T-cell (primary cell): Measurements from ENCODE around the gene CCNL2. TPM values are rescaled to one million over a fixed set of nuclear protein-coding genes. Genes with fewer than 3 reads are reported as not detected.

Experiments
- ATAC-seq, 4 experiments: fragments of 200-7000 bp in 3 of 4; fragments of 150-1000 bp in 1 of 4; cut with Tn5 transposase; replicated peaks in 1 of 4; 1 replicate in 3 of 4; 2 replicates in 1 of 4; pipeline ENCODE4 v1.10.0; 2021; ENCODE audit warnings: moderate library complexity in 3 of 4, mild to moderate bottlenecking in 2 of 4, moderate number of reproducible peaks in 1 of 4
- CTCF ChIA-PET, 2 donors: fragments of 300-600 bp; sonication (Branson Sonifier 250); formaldehyde crosslinking; loops; one replicate each; lab custom pipeline; 2022; ENCODE audit warnings: antibody characterized with exemption in 2 of 2; lab: Charles Lee
- POLR2A ChIA-PET, 2 donors: fragments of 300-600 bp; sonication (Branson Sonifier 250); formaldehyde crosslinking; loops; one replicate each; lab custom pipeline; 2022; ENCODE audit warnings: antibody characterized with exemption in 2 of 2; lab: Charles Lee
- DNase-seq, 35 experiments: peaks; one replicate each; pipeline versions ENCODE4 v3.0.0 to v3.0.0-alpha.2; 2013 to 2023
- H3K27ac ChIP-seq: one replicate; pipeline ENCODE4 v1.5.1; 2013; ENCODE audit warnings: low read length
- H3K27me3 ChIP-seq, 2 experiments: replicated peaks in 1 of 2; 1 replicate in 1 of 2; 2 replicates in 1 of 2; pipeline versions ENCODE4 v1.6.1 to v1.7.0; 2013; ENCODE audit warnings: low read length in 1 of 2, mixed read lengths in 1 of 2; ENCODE audit not compliant: control insufficient read depth in 2 of 2, insufficient read depth in 2 of 2; ENCODE audit errors: extremely low read depth in 1 of 2
- H3K36me3 ChIP-seq, 2 donors: 1 replicate in 1 of 2; 2 replicates in 1 of 2; pipeline versions ENCODE4 v1.6.1 to v1.7.0; 2013; ENCODE audit warnings: low read length in 1 of 2; ENCODE audit not compliant: control insufficient read depth in 2 of 2, insufficient read depth in 1 of 2; ENCODE audit errors: extremely low read depth in 1 of 2
- H3K4me1 ChIP-seq, 2 experiments: 1 replicate in 1 of 2; 2 replicates in 1 of 2; pipeline versions ENCODE4 v1.6.1 to v1.7.0; 2013; ENCODE audit warnings: low read length in 2 of 2, mixed read lengths in 1 of 2; ENCODE audit not compliant: insufficient read depth in 2 of 2, control insufficient read depth in 1 of 2; ENCODE audit errors: extremely low read depth in 1 of 2
- H3K4me3 ChIP-seq, 2 donors: 1 replicate in 1 of 2; 2 replicates in 1 of 2; pipeline versions ENCODE4 v1.5.1 to v1.7.0; 2013; ENCODE audit warnings: mild to moderate bottlenecking in 2 of 2, low read length in 1 of 2, moderate library complexity in 1 of 2; ENCODE audit not compliant: control insufficient read depth in 1 of 2; ENCODE audit errors: extremely low read depth in 1 of 2
- H3K9me3 ChIP-seq: 2 replicates; pipeline ENCODE4 v1.7.0; 2013
- H3K27ac Mint-ChIP-seq, 2 donors: one replicate each; pipeline ENCODE4 v1.8.0; 2020 to 2021; ENCODE audit warnings: mild to moderate bottlenecking in 2 of 2, mixed read lengths in 2 of 2
- H3K27me3 Mint-ChIP-seq, 2 donors: one replicate each; pipeline ENCODE4 v1.8.0; 2021 to 2022; ENCODE audit warnings: mixed read lengths in 2 of 2
- H3K36me3 Mint-ChIP-seq: one replicate; pipeline ENCODE4 v1.8.0; 2021; ENCODE audit warnings: mixed read lengths
- H3K4me1 Mint-ChIP-seq, 3 donors: one replicate each; pipeline ENCODE4 v1.8.0; 2020 to 2022; ENCODE audit warnings: mixed read lengths in 3 of 3, mild to moderate bottlenecking in 1 of 3
- H3K4me3 Mint-ChIP-seq, 3 donors: one replicate each; pipeline ENCODE4 v1.8.0; 2020 to 2022; ENCODE audit warnings: mild to moderate bottlenecking in 3 of 3, mixed read lengths in 3 of 3, moderate library complexity in 3 of 3
- H3K9me3 Mint-ChIP-seq, 3 donors: one replicate each; pipeline ENCODE4 v1.8.0; 2020 to 2022; ENCODE audit warnings: mixed read lengths in 3 of 3
- WGBS: methylation state at CpG from one replicate; pipeline ENCODE4 v1.1.5; 2013; ENCODE audit warnings: missing lambda C conversion rate; ENCODE audit not compliant: insufficient coverage; 5-methylcytosine and 5-hydroxymethylcytosine counted together
- total RNA-seq, 35 experiments: library from RNA in 6 of 35; stranded (reverse) in 6 of 35; fragments of 120-200 nt in 1 of 35; gene quantifications; one replicate each; pipeline versions ENCODE4 v1.2.1 to v1.2.4 and lab custom pipeline; 2013 to 2026

The CCNL2 gene
- total RNA-seq, 5 donors from 2014 or later (not counting 1 experiment from before 2014, with no cell fraction given), result 250 to 418 (median 376) TPM

GRCh38 chr1:1421147-1421906 is 22.2 kb upstream of the CCNL2 start, which contains the start of gene ANKRD65:
ANKRD65 (minus strand) TSS chr1:1421276; CDS start chr1:1421005, 271 bp downstream.
- H3K4me3 ChIP-seq, result no peak within 1 kb of the TSS
- ChIA-PET CTCF (no interaction called here), POLR2A (no interaction called here)
- Mint-ChIP-seq H3K27ac (no peak within 1 kb of the TSS), H3K27me3 (peaks cover 7 to 33% of the 10 kb centered on the region in 2 donors), H3K4me3 (peak within 1 kb of the TSS in 1 of 3 donors; percentile 42), H3K4me1 (peaks cover 0 to 2% (median 0%) of the 10 kb centered on the region in 3 donors), H3K9me3 (no peaks in the 10 kb centered on the region), H3K36me3 (no peaks in the 10 kb centered on the region)
- peaks cover 0 to 60% of the 10 kb centered on the region in 2 experiments for H3K27me3 ChIP-seq
- 86% methylated on average over 5 of the region's 18 CpGs for WGBS
- H3K27ac ChIP-seq, result no peak within 1 kb of the TSS
- H3K36me3 ChIP-seq, result no peaks in the 10 kb centered on the region
- DNase-seq, result no peak
- no peak for ATAC-seq
- H3K4me1 ChIP-seq, result peaks cover 0 to 6% of the 10 kb centered on the region in 2 experiments
- H3K9me3 ChIP-seq, result no peaks in the 10 kb centered on the region

GRCh38 chr1:1420654-1421141 is 21.6 kb upstream of the CCNL2 start:
- no peak for DNase-seq
- ChIA-PET POLR2A (no interaction called here), CTCF (no interaction called here)
- Histone ChIP-seq H3K36me3 (no peaks in the 10 kb centered on the region), H3K9me3 (no peaks in the 10 kb centered on the region), H3K4me3 (no peak overlapping the region), H3K27ac (no peak overlapping the region), H3K27me3 (peaks cover 0 to 55% of the 10 kb centered on the region in 2 experiments), H3K4me1 (peaks cover 0 to 4% of the 10 kb centered on the region in 2 experiments)
- WGBS, result 87% methylated on average over 7 of the region's 12 CpGs
- Mint-ChIP-seq H3K4me1 (peaks cover 0 to 2% (median 0%) of the 10 kb centered on the region in 3 donors), H3K36me3 (no peaks in the 10 kb centered on the region), H3K4me3 (peak overlapping the region in 1 of 3 donors; percentile 42), H3K27ac (no peak overlapping the region), H3K27me3 (peaks cover 7 to 31% of the 10 kb centered on the region in 2 donors), H3K9me3 (no peaks in the 10 kb centered on the region)
- ATAC-seq, result no peak

- no peaks in the 10 kb centered on the region for H3K9me3 Mint-ChIP-seq
- no peak overlapping the region for H3K27ac ChIP-seq
- no peaks in the 10 kb centered on the region for H3K36me3 Mint-ChIP-seq
- no peaks in the 10 kb centered on the region for H3K9me3 ChIP-seq
- H3K27me3 Mint-ChIP-seq, result peaks cover 7 to 30% of the 10 kb centered on the region in 2 donors
- H3K4me1 Mint-ChIP-seq, result peaks cover 0 to 2% (median 0%) of the 10 kb centered on the region in 3 donors
- no peaks in the 10 kb centered on the region for H3K36me3 ChIP-seq
- peaks cover 0 to 4% of the 10 kb centered on the region in 2 experiments for H3K4me1 ChIP-seq
- ChIA-PET POLR2A (no interaction called here), CTCF (no interaction called here)
- 21% methylated on average over 95 of the region's 112 CpGs for WGBS
- H3K4me3 Mint-ChIP-seq, result no peak overlapping the region
- H3K27ac Mint-ChIP-seq, result no peak overlapping the region
- DNase-seq (no peak), ATAC-seq (peak; percentile 55 to 80 (median 70))
- peaks cover 0 to 51% of the 10 kb centered on the region in 2 experiments for H3K27me3 ChIP-seq
- H3K4me3 ChIP-seq, result no peak overlapping the region
Measured at GRCh38 chr1:1419813-1420653, 20.9 kb upstream of the CCNL2 start.

GRCh38 chr1:1419363-1419812 is 20.3 kb upstream of the CCNL2 start:
- H3K27ac Mint-ChIP-seq, result no peak overlapping the region
- no peaks in the 10 kb centered on the region for H3K36me3 Mint-ChIP-seq
- DNase-seq (no peak), ATAC-seq (no peak)
- H3K36me3 ChIP-seq, result no peaks in the 10 kb centered on the region
- H3K4me3 ChIP-seq, result no peak overlapping the region
- WGBS, result 92% methylated on average over 14 of the region's 21 CpGs
- peaks cover 7 to 24% of the 10 kb centered on the region in 2 donors for H3K27me3 Mint-ChIP-seq
- H3K4me1 ChIP-seq, result peaks cover 0 to 4% of the 10 kb centered on the region in 2 experiments
- no peak overlapping the region for H3K4me3 Mint-ChIP-seq
- no peak overlapping the region for H3K27ac ChIP-seq
- peaks cover 0 to 2% (median 0%) of the 10 kb centered on the region in 3 donors for H3K4me1 Mint-ChIP-seq
- H3K9me3 Mint-ChIP-seq, result no peaks in the 10 kb centered on the region
- peaks cover 0 to 44% of the 10 kb centered on the region in 2 experiments for H3K27me3 ChIP-seq
- ChIA-PET POLR2A (no interaction called here), CTCF (no interaction called here)
- no peaks in the 10 kb centered on the region for H3K9me3 ChIP-seq

- H3K4me1 Mint-ChIP-seq, result peaks cover 0 to 2% (median 0%) of the 10 kb centered on the region in 3 donors
- ATAC-seq (no peak), DNase-seq (no peak)
- no peaks in the 10 kb centered on the region for H3K36me3 ChIP-seq
- H3K9me3 Mint-ChIP-seq, result no peaks in the 10 kb centered on the region
- POLR2A ChIA-PET, result no interaction called here
- H3K4me3 Mint-ChIP-seq, result peak overlapping the region in 1 of 3 donors; percentile 15
- WGBS, result 90% methylated on average over 20 of the region's 26 CpGs
- no peak overlapping the region for H3K4me3 ChIP-seq
- peaks cover 0 to 38% of the 10 kb centered on the region in 2 experiments for H3K27me3 ChIP-seq
- peaks cover 7 to 24% of the 10 kb centered on the region in 2 donors for H3K27me3 Mint-ChIP-seq
- H3K27ac Mint-ChIP-seq, result no peak overlapping the region
- H3K4me1 ChIP-seq, result peaks cover 0 to 4% of the 10 kb centered on the region in 2 experiments
- H3K27ac ChIP-seq, result no peak overlapping the region
- H3K9me3 ChIP-seq, result no peaks in the 10 kb centered on the region
- CTCF ChIA-PET, result no interaction called here
- H3K36me3 Mint-ChIP-seq, result no peaks in the 10 kb centered on the region
Measured at GRCh38 chr1:1418464-1419362, 19.6 kb upstream of the CCNL2 start.
